Measurements from ENCODE around the gene MSL1. TPM values are rescaled to one million over a fixed set of nuclear protein-coding genes. Genes with fewer than 3 reads are reported as not detected.

MSL1 gene
- total and polyA plus RNA-seq, 9 of the 15 experiments (the other 6 are each of a cell fraction or from before 2014, with no cell fraction given): 13.8 to 120 (median 61.9) TPM

- TF ChIP-seq BHLHE40 (IDR thresholded peaks at IDR 0.05; ENCODE audit: low read length): no peak
- TF ChIP-seq FOXA3 (CRISPR knock-in tag; conservative IDR thresholded peaks at IDR 0.05 in 1 of 2, IDR thresholded peaks at IDR 0.05 in 1 of 2): no peak
- no peak for TF ChIP-seq ZBTB12 (CRISPR knock-in tag; IDR thresholded peaks at IDR 0.05)
- no peak for TF ChIP-seq TFAM (CRISPR knock-in tag; conservative IDR thresholded peaks at IDR 0.05)
- no peak for TF ChIP-seq RBM14 (IDR thresholded peaks at IDR 0.05; ENCODE audit: borderline replicate concordance, insufficient read depth, low read depth, low read length)
- TF ChIP-seq ZNF24 (IDR thresholded peaks at IDR 0.05): no peak
- 0 out of 2 replicates have a peak, but pooled peaks have one; percentile 5 for TF ChIP-seq EGR1 (conservative IDR thresholded peaks at IDR 0.05)
- TF ChIP-seq PPARD (CRISPR knock-in tag; IDR thresholded peaks at IDR 0.05): no peak
- TF ChIP-seq ASH1L (IDR thresholded peaks at IDR 0.05; ENCODE audit: borderline replicate concordance, low read depth, partially characterized antibody): no peak
- no peak for TF ChIP-seq KLF16 (IDR thresholded peaks at IDR 0.05)
- TF ChIP-seq YBX1 (IDR thresholded peaks at IDR 0.05): no peak
- TF ChIP-seq, protein P1, sequence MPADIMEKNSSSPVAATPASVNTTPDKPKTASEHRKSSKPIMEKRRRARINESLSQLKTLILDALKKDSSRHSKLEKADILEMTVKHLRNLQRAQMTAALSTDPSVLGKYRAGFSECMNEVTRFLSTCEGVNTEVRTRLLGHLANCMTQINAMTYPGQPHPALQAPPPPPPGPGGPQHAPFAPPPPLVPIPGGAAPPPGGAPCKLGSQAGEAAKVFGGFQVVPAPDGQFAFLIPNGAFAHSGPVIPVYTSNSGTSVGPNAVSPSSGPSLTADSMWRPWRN (IDR thresholded peaks at IDR 0.05; ENCODE audit: low read depth): no peak
- no peak for TF ChIP-seq MYC (IDR thresholded peaks at IDR 0.05; ENCODE audit: low read depth, low read length)
- TF ChIP-seq MYC (CRISPR knock-in tag; IDR thresholded peaks at IDR 0.05; ENCODE audit: borderline replicate concordance, low read depth): no peak
- TF ChIP-seq KHSRP (IDR thresholded peaks at IDR 0.05): no peak
- no peak for TF ChIP-seq ATF1 (CRISPR knock-in tag; IDR thresholded peaks at IDR 0.05)
- TF ChIP-seq ATF1 (tag; IDR thresholded peaks at IDR 0.05): no peak
- no peak for TF ChIP-seq HNRNPH1 (optimal IDR thresholded peaks at IDR 0.05; ENCODE audit: low read depth, low read length)
- 0 out of 4 replicates have a peak, but pooled peaks of 1 of the 2 experiments have one; percentile 30 for TF ChIP-seq HDAC1 (IDR thresholded peaks at IDR 0.05)
- TF ChIP-seq, protein P2, sequence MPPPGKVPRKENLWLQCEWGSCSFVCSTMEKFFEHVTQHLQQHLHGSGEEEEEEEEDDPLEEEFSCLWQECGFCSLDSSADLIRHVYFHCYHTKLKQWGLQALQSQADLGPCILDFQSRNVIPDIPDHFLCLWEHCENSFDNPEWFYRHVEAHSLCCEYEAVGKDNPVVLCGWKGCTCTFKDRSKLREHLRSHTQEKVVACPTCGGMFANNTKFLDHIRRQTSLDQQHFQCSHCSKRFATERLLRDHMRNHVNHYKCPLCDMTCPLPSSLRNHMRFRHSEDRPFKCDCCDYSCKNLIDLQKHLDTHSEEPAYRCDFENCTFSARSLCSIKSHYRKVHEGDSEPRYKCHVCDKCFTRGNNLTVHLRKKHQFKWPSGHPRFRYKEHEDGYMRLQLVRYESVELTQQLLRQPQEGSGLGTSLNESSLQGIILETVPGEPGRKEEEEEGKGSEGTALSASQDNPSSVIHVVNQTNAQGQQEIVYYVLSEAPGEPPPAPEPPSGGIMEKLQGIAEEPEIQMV (tag; conservative IDR thresholded peaks at IDR 0.05; ENCODE audit: low read depth): no peak
- peak in 1 of 2 experiments; percentile 75; a peak in 2 of 4 replicates for TF ChIP-seq KDM1A (IDR thresholded peaks at IDR 0.05)
- TF ChIP-seq GABPB1 (CRISPR knock-in tag; IDR thresholded peaks at IDR 0.05): no peak
- TF ChIP-seq MTA1 (IDR thresholded peaks at IDR 0.05; ENCODE audit: borderline replicate concordance): peak; percentile 51; the same call in 1 of the 2 replicates
- no peak for TF ChIP-seq ZBTB17 (CRISPR knock-in tag; IDR thresholded peaks at IDR 0.05)
- no peak for TF ChIP-seq TAF9B (IDR thresholded peaks at IDR 0.05; ENCODE audit: partially characterized antibody)
- TF ChIP-seq CEBPB (tag; IDR thresholded peaks at IDR 0.05): no peak
- TF ChIP-seq DDX20 (tag; IDR thresholded peaks at IDR 0.05; ENCODE audit: low read depth): no peak
- TF ChIP-seq CHCHD3 (CRISPR knock-in tag; IDR thresholded peaks at IDR 0.05): no peak
- no peak for TF ChIP-seq SREBF2 (CRISPR knock-in tag; IDR thresholded peaks at IDR 0.05)
These were observed 16.9 kb upstream of the MSL1 start (continued) for GRCh38 chr17:40104594-40105486.
